ENCODE data around the gene NHEJ1. TPM values are rescaled to one million over a fixed set of nuclear protein-coding genes. Genes with fewer than 3 reads are reported as not detected.

NHEJ1 gene
- 21.1 and 28.3 TPM in 2 replicates for total RNA-seq

GRCh38 chr2:219160186-219161017 lies at the start of gene NHEJ1:
Gene NHEJ1 (minus strand): TSS chr2:219160815. CDS start chr2:219158362, 2,453 bp downstream.

GRCh38 chr2:219206328-219207133 lies 45.9 kb upstream of the NHEJ1 start, which contains the start of gene ZFAND2B:
Gene ZFAND2B (plus strand): TSS chr2:219206782. CDS start chr2:219206988, 206 bp downstream.

GRCh38 chr2:219177552-219178376 lies 17.1 kb upstream of the NHEJ1 start, which contains the start of gene RETREG2:
Gene RETREG2 (plus strand): TSS chr2:219178275. CDS start chr2:219178353, 78 bp downstream.

GRCh38 chr2:219176818-219177551 lies 16.4 kb upstream of the NHEJ1 start, which contains the start of gene CNPPD1:
Gene CNPPD1 (minus strand): TSS chr2:219176925. CDS start chr2:219176828, 97 bp downstream.

GRCh38 chr2:219169930-219170654 lies 9.5 kb upstream of the NHEJ1 start, which contains the start of gene SLC23A3:
Gene SLC23A3 (minus strand): TSS chr2:219170029. CDS start chr2:219169984, 45 bp downstream.

GRCh38 chr2:219060821-219061791 lies 99.5 kb downstream of the NHEJ1 start, which contains the start of gene IHH:
Gene IHH (minus strand): TSS chr2:219060921. CDS start chr2:219060467, 454 bp downstream.

GRCh38 chr2:219041252-219041651 lies 119.4 kb downstream of the NHEJ1 start, which contains the start of gene CFAP65:
Gene CFAP65 (minus strand): TSS chr2:219041516. CDS start chr2:219039048, 2,468 bp downstream.

Other genes starting within 250 kb of the NHEJ1 start
- gene CDK5R2, start 201.1 kb downstream of the NHEJ1 start, total RNA-seq: under 0.01 and 0.17 TPM in 2 replicates
- under 0.01 TPM in 1 of 2 replicates, not detected in the other for gene FEV, start 175.6 kb downstream of the NHEJ1 start, total RNA-seq
- not detected in 2 replicates for gene CRYBA2, start 167.4 kb downstream of the NHEJ1 start, total RNA-seq
- gene CFAP65, start 119.3 kb downstream of the NHEJ1 start, total RNA-seq: under 0.01 TPM in 1 of 2 replicates, not detected in the other
- gene IHH, start 99.9 kb downstream of the NHEJ1 start, total RNA-seq: under 0.01 TPM in 1 of 2 replicates, not detected in the other
- 1.2 and 2.0 TPM in 2 replicates for gene SLC23A3, start 9.2 kb upstream of the NHEJ1 start, total RNA-seq
- gene CNPPD1, start 16.1 kb upstream of the NHEJ1 start, total RNA-seq: 22.5 and 35.6 TPM in 2 replicates
- gene RETREG2, start 17.5 kb upstream of the NHEJ1 start, total RNA-seq: 82.5 and 128 TPM in 2 replicates
- 24.5 and 25.9 TPM in 2 replicates for gene ZFAND2B, start 46.0 kb upstream of the NHEJ1 start, total RNA-seq
- 35.3 and 57.1 TPM in 2 replicates for gene ABCB6, start 58.1 kb upstream of the NHEJ1 start, total RNA-seq
- gene ATG9A, start 68.8 kb upstream of the NHEJ1 start, total RNA-seq: 34.9 and 49.1 TPM in 2 replicates
- 25.3 and 30.3 TPM in 2 replicates for gene ANKZF1, start 69.0 kb upstream of the NHEJ1 start, total RNA-seq
- 27.6 and 33.6 TPM in 2 replicates for gene GLB1L, start 84.6 kb upstream of the NHEJ1 start, total RNA-seq
- 33.9 and 51.2 TPM in 2 replicates for gene STK16, start 84.7 kb upstream of the NHEJ1 start, total RNA-seq
- gene TUBA4B, start 92.4 kb upstream of the NHEJ1 start, total RNA-seq: 0.17 TPM in 1 of 2 replicates, not detected in the other
- gene TUBA4A, start 93.1 kb upstream of the NHEJ1 start, total RNA-seq: 50.2 and 55.1 TPM in 2 replicates
- gene DNAJB2, start 118.6 kb upstream of the NHEJ1 start, total RNA-seq: 49.0 and 136 TPM in 2 replicates
- gene PTPRN, start 148.6 kb upstream of the NHEJ1 start, total RNA-seq: 3.6 and 23.8 TPM in 2 replicates
- not detected in 2 replicates for gene RESP18, start 171.9 kb upstream of the NHEJ1 start, total RNA-seq
- gene DNPEP, start 227.1 kb upstream of the NHEJ1 start, total RNA-seq: 90.3 and 157 TPM in 2 replicates